SK-N-MC (cell line): ENCODE results near the gene SUZ12.

ENCODE experiments used
- EZH2 ChIP-seq: fragments of 200-600 bp; sonication (generic); IDR thresholded peaks from one replicate; pipeline ENCODE4 v1.6.1; 2017; ENCODE audit warnings: antibody characterized with exemption
- POLR2AphosphoS5 ChIP-seq: IDR thresholded peaks from 2 replicates; pipeline ENCODE4 v1.6.1; 2012; ENCODE audit warnings: mild to moderate bottlenecking, low read depth, low read length, borderline replicate concordance

- TF ChIP-seq EZH2 (no peak), POLR2AphosphoS5 (no peak)
Measured at GRCh38 chr17:31907342-31907962, 29.4 kb upstream of the SUZ12 start.
